ENCODE data around the gene CS. TPM values are rescaled to one million over a fixed set of nuclear protein-coding genes. Genes with fewer than 3 reads are reported as not detected.
A peak's percentile ranks its signal among the peaks of the same experiment; 100 is the strongest.
"Not testable (repeated sequence)": the region's sequence is repeated elsewhere in the genome, so short reads cannot be mapped to it uniquely, and the experiment has no call there.

Gene CS
- total RNA-seq, 1 donor from 2014 or later = 302 TPM

DNA sequence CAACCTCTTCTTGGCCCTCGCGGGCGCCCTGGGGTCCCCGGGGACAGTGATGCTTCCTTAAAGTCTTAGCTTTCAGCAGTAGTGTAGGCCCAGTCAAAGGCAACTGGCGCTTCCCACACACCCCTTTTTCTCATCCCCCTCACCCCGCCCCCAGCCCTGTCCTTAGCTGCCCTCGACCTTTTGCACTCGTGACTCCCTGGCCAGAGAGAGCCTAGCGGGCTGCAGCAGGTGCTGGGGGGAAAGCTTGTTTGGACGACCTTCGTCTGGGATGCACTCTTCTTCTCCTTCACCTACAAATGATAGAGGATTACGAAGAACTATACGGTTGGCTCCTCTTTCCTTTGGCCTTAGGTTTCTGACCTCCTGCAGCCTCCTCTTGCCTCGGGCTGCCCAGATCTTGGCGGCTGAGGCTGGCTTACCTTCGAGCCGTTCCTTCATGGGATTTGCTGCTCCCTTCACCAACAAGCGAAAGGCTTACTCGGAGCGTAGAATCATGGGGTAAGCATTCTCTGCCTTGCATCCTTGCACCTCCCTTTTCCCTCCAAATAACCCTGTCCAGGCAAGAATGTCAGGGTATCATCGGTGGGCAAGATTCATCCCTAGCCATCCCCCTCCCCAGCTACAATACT lies 32.6 kb downstream of the CS start:
- DNase-seq (ENCODE audit: low read depth, low spot score) = no peak
- H3K27ac Mint-ChIP-seq (ENCODE audit: unreplicated experiment) = no peak overlapping the region
- peaks cover 16% of the 10 kb centered on the region for H3K4me1 Mint-ChIP-seq
- no peaks in the 10 kb centered on the region for H3K9me3 Mint-ChIP-seq
- peaks cover 9% of the 10 kb centered on the region for H3K36me3 Mint-ChIP-seq (ENCODE audit: low read depth)
- TF ChIP-seq, protein P1, sequence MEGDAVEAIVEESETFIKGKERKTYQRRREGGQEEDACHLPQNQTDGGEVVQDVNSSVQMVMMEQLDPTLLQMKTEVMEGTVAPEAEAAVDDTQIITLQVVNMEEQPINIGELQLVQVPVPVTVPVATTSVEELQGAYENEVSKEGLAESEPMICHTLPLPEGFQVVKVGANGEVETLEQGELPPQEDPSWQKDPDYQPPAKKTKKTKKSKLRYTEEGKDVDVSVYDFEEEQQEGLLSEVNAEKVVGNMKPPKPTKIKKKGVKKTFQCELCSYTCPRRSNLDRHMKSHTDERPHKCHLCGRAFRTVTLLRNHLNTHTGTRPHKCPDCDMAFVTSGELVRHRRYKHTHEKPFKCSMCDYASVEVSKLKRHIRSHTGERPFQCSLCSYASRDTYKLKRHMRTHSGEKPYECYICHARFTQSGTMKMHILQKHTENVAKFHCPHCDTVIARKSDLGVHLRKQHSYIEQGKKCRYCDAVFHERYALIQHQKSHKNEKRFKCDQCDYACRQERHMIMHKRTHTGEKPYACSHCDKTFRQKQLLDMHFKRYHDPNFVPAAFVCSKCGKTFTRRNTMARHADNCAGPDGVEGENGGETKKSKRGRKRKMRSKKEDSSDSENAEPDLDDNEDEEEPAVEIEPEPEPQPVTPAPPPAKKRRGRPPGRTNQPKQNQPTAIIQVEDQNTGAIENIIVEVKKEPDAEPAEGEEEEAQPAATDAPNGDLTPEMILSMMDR (conservative IDR thresholded peaks at IDR 0.05) = no peak
- H3K4me3 Mint-ChIP-seq = peak overlapping the region; percentile 92
- H3K27me3 Mint-ChIP-seq (ENCODE audit: low read depth) = no peaks in the 10 kb centered on the region

DNA sequence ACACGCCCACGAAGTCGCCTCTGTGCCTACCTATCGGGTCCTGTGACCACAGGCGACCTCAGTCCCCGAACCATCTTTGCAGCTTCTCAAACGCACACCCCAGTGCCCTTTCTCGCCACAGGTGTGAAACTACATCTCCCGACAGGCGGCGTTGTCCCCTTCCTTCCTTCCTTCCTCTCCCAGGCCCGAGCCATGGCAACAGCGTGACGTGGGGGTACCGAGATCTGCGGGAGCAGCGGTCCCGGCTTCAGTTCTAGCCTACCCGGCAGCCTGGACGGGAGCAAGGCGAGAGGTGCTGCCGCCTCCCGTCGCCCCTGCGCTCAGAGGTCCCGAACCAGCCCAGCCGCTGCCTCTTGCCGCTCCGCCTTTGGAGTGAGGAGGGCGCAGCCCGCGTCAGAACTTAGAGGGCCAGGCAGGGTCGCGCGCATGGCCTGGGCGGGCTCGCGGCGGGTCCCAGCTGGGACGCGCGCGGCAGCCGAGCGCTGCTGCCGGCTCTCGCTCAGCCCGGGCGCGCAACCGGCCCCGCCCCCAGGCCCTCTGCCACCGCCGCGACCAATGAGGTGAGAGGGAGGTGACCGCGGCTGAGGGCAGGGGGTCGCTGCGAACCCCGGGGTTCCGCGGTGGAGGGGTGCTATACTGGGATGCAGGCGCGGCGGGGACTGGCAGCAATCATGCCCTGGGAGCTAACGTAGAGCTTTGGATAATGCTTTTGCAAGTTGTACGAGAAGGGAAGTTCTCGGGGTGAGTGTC lies 33.3 kb downstream of the CS start, which contains the start of gene COQ10A:
COQ10A (plus strand) TSS at position 250 of the 750 bp plus-strand sequence; CDS start at position 427, 177 bp downstream.
- Mint-ChIP-seq H3K4me3 (peak within 1 kb of the TSS; percentile 92), H3K27me3 (ENCODE audit: low read depth) (no peaks in the 10 kb centered on the region), H3K27ac (ENCODE audit: unreplicated experiment) (peak within 1 kb of the TSS; percentile 98), H3K9me3 (no peaks in the 10 kb centered on the region), H3K36me3 (ENCODE audit: low read depth) (peaks cover 9% of the 10 kb centered on the region), H3K4me1 (peaks cover 16% of the 10 kb centered on the region)
- peak; percentile 87 for DNase-seq (ENCODE audit: low read depth, low spot score)
- TF ChIP-seq, protein P1 (conservative IDR thresholded peaks at IDR 0.05) = peak; percentile 72

DNA sequence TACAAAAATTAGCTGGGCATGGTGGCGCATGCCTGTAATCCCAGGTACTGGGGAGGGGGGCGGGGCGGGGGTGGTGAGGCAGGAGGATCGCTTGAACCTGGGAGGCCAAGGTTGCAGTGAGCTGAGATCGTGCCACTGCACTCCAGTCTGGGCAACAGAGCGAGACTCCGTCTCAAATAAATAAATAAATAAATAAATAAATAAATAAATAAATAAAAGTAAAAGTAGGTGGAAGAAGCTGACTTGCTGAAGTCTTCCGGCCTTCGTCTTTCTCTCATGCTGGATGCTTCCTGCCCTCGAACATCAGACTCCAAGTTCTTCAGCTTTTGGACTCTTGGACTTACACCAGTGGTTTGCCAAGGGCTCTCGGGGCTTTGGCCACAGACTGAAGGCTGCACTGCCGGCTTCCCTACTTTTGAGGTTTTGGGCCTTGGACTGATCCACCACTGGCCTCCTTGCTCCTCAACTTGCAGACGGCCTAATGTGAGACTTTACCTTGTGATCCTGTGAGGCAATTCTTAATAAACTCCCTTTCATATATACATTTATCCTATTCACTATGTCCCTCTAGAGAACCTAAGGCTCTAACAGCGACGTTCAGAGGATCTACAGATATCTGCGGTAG lies 34.0 kb downstream of the CS start:
- peak overlapping the region; percentile 98 for H3K27ac Mint-ChIP-seq (ENCODE audit: unreplicated experiment)
- not testable (repeated sequence) for H3K9me3 Mint-ChIP-seq; DNase-seq (ENCODE audit: low read depth, low spot score); H3K36me3 Mint-ChIP-seq (ENCODE audit: low read depth); H3K27me3 Mint-ChIP-seq (ENCODE audit: low read depth)
- peak overlapping the region; percentile 92 for H3K4me3 Mint-ChIP-seq
- peaks cover 16% of the 10 kb centered on the region for H3K4me1 Mint-ChIP-seq

DNA sequence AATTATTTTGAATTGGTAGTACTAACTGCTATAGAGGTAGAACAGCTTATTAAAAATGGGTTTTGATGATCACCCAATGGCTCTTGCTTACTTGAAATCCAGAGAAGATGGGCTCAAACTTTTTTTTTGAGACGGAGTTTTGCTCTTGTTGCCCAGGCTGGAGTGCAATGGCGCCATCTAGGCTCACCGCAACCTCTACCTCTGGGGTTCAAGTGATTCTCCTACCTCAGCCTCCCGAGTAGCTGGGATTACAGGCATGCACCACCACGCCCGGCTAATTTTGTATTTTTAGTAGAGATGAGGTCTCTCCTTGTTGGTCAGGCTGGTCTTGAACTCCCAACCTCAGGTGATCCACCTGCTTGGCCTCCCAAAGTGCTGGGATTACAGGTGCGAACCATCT lies 37.2 kb downstream of the CS start:
- H3K36me3 Mint-ChIP-seq (ENCODE audit: low read depth); H3K4me3 Mint-ChIP-seq; H3K27me3 Mint-ChIP-seq (ENCODE audit: low read depth); DNase-seq (ENCODE audit: low read depth, low spot score); H3K9me3 Mint-ChIP-seq; H3K27ac Mint-ChIP-seq (ENCODE audit: unreplicated experiment): not testable (repeated sequence)
- H3K4me1 Mint-ChIP-seq = peaks cover 22% of the 10 kb centered on the region

DNA sequence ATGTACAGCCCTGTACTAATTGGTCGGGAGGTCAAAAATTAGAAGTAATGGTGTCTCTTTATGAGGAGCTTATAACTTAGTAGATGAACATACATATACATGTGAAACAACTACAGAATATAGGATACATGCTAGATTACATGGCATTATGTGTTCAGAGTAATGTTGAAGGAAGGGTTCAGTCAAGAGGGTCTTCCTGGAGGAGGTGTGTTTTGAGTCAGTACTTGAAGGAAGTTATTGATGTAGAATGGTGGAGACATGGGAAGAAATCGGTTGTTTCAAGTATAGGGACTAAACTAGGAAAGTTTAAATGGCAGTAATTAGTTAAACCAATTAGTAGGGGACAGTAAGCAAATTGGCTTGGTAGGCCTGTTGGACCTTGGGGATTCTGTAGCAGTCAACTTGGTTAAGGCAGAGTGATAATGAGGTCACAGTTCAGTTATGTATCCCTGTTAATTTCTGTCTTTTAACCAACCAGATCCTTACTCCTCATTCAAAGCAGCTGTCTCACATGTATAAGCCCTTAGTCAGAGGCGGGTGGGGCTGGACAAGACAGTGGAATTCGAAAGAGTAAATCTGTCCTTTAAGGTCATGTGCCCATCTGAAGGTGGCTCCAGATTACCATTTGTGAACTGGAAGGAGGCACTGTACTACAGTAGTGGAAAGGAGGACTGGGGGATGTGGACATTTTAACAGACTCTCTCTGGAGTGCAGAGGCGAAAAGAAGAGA lies 38.5 kb downstream of the CS start:
- H3K27me3 Mint-ChIP-seq (ENCODE audit: low read depth) = no peaks in the 10 kb centered on the region

DNA sequence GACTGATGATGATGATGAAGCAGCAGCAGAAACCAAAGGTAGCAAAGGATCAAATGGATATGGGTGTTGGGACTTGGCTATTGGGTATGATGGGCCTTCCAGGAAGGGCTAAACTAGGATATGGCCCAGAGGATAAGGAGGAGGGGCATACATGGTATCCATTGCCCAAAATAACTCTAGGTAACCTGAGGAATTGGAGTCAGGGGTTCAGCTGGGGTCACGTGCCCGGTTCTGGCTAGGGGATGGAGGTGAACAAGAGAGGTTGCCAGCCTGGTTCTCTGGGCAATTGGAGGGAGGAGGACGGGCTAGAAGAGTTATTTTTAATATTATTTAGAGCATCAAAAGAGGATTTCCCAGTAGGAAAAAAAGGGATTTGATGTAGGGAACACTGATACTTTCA lies 39.2 kb downstream of the CS start:
- no peak for DNase-seq (ENCODE audit: low read depth, low spot score)
- Mint-ChIP-seq H3K9me3 (no peaks in the 10 kb centered on the region), H3K27ac (ENCODE audit: unreplicated experiment) (no peak overlapping the region), H3K4me3 (peak overlapping the region; percentile 80), H3K36me3 (ENCODE audit: low read depth) (peaks cover 4% of the 10 kb centered on the region), H3K27me3 (ENCODE audit: low read depth) (no peaks in the 10 kb centered on the region), H3K4me1 (peaks cover 24% of the 10 kb centered on the region)
- TF ChIP-seq, protein P1 (conservative IDR thresholded peaks at IDR 0.05) = no peak

More for the DNA sequence above, 38.5 kb downstream of the CS start:
- DNase-seq (ENCODE audit: low read depth, low spot score) = no peak
- H3K4me1 Mint-ChIP-seq = peaks cover 22% of the 10 kb centered on the region
- no peaks in the 10 kb centered on the region for H3K9me3 Mint-ChIP-seq
- H3K4me3 Mint-ChIP-seq = peak overlapping the region; percentile 58
- TF ChIP-seq, protein P1 (conservative IDR thresholded peaks at IDR 0.05) = no peak
- H3K36me3 Mint-ChIP-seq (ENCODE audit: low read depth) = no peaks in the 10 kb centered on the region
- H3K27ac Mint-ChIP-seq (ENCODE audit: unreplicated experiment) = no peak overlapping the region

Data from neural crest cell (in vitro differentiated cells).